Neural cell (in vitro differentiated cells): ENCODE measurements around the gene GPC5. TPM values are rescaled to one million over a fixed set of nuclear protein-coding genes. Genes with fewer than 3 reads are reported as not detected.

Experiments
- H2AFZ ChIP-seq: fragments of 200-600, 300-800 bp; sonication (generic), shearing (Covaris generic); 2 replicates; pipeline ENCODE4 v1.6.0; 2014; ENCODE audit warnings: low read depth, mild to moderate bottlenecking, antibody characterized with exemption, low read length, moderate library complexity
- H3F3A ChIP-seq: fragments of 200-600 bp; shearing (Covaris generic); 2 replicates; pipeline ENCODE4 v1.6.1; 2016; ENCODE audit warnings: mild to moderate bottlenecking, moderate library complexity, mixed read lengths, antibody characterized with exemption, low read length; ENCODE audit not compliant: insufficient read depth, poor library complexity, severe bottlenecking
- H3K27ac ChIP-seq: fragments of 200-600, 300-800 bp; sonication (generic), shearing (Covaris generic); 2 replicates; pipeline ENCODE4 v1.5.1; 2014; ENCODE audit warnings: mild to moderate bottlenecking, low read length, moderate library complexity
- H3K27me3 ChIP-seq: fragments of 300-800, 200-600 bp; sonication (generic), shearing (Covaris generic); 2 replicates; pipeline ENCODE4 v1.6.0; 2014; ENCODE audit warnings: mild to moderate bottlenecking, low read depth, low read length, moderate library complexity; ENCODE audit not compliant: insufficient read depth
- H3K36me3 ChIP-seq: fragments of 300-800, 200-600 bp; sonication (generic), shearing (Covaris generic); 2 replicates; pipeline ENCODE4 v1.5.1; 2014; ENCODE audit warnings: mild to moderate bottlenecking, antibody characterized with exemption, low read length, moderate library complexity; ENCODE audit not compliant: insufficient read depth
- H3K4me2 ChIP-seq: fragments of 300-800, 200-600 bp; sonication (generic), shearing (Covaris generic); 2 replicates; pipeline ENCODE4 v1.6.0; 2014; ENCODE audit warnings: mild to moderate bottlenecking, low read length
- H3K4me3 ChIP-seq: fragments of 300-800, 200-600 bp; sonication (generic), shearing (Covaris generic); 2 replicates; pipeline ENCODE4 v1.5.1; 2014; ENCODE audit warnings: mild to moderate bottlenecking, low read length, moderate library complexity
- H3K79me2 ChIP-seq: fragments of 200-600 bp; shearing (Covaris generic); replicated peaks from 2 replicates; pipeline ENCODE4 v1.6.0; 2014; ENCODE audit warnings: mild to moderate bottlenecking, low read length, moderate library complexity; ENCODE audit not compliant: insufficient read depth
- H3K9ac ChIP-seq: fragments of 300-800, 200-600 bp; sonication (generic), shearing (Covaris generic); 2 replicates; pipeline ENCODE4 v1.6.1; 2016; ENCODE audit warnings: mild to moderate bottlenecking, low read length, mixed read lengths
- H3K9me2 ChIP-seq: fragments of 200-600 bp; shearing (Covaris generic); 2 replicates; pipeline ENCODE4 v1.6.1; 2016; ENCODE audit warnings: mild to moderate bottlenecking, low read length, mixed read lengths; ENCODE audit not compliant: insufficient read depth
- H3K9me3 ChIP-seq: fragments of 200-600, 300-800 bp; sonication (generic), shearing (Covaris generic); 2 replicates; pipeline ENCODE4 v1.6.1; 2016; ENCODE audit warnings: mild to moderate bottlenecking, mixed run types, low read length, moderate library complexity, mixed read lengths
- H4K20me1 ChIP-seq: fragments of 200-600 bp; shearing (Covaris generic); 2 replicates; pipeline ENCODE4 v1.6.1; 2016; ENCODE audit warnings: mild to moderate bottlenecking, mixed run types; ENCODE audit not compliant: insufficient read depth
- EP300 ChIP-seq: fragments of 450-650 bp; conservative IDR thresholded peaks from 2 replicates; pipeline ENCODE4 v1.6.1; 2014; ENCODE audit warnings: antibody characterized with exemption, mild to moderate bottlenecking, moderate library complexity; ENCODE audit not compliant: poor library complexity, severe bottlenecking
- EZH2 ChIP-seq: fragments of 200-600, 300-800 bp; shearing (Covaris generic), sonication (generic); IDR thresholded peaks from 2 replicates; pipeline ENCODE4 v1.6.1; 2014; ENCODE audit warnings: antibody characterized with exemption, low read length, borderline replicate concordance, mild to moderate bottlenecking; ENCODE audit not compliant: insufficient read depth, poor library complexity, severe bottlenecking
- MXI1 ChIP-seq: fragments of 450-650 bp; conservative IDR thresholded peaks from 2 replicates; pipeline ENCODE4 v1.6.1; 2014; ENCODE audit warnings: antibody characterized with exemption, mild to moderate bottlenecking; ENCODE audit not compliant: poor library complexity, severe bottlenecking
- POLR2AphosphoS5 ChIP-seq: IDR thresholded peaks from 2 replicates; pipeline ENCODE4 v1.6.1; 2012
- RAD21 ChIP-seq: fragments of 450-650 bp; conservative IDR thresholded peaks from 2 replicates; pipeline ENCODE4 v1.6.1; 2014; ENCODE audit warnings: antibody characterized with exemption, mild to moderate bottlenecking, moderate library complexity
- SMC3 ChIP-seq: fragments of 450-650 bp; conservative IDR thresholded peaks from 2 replicates; pipeline ENCODE4 v1.6.1; 2014; ENCODE audit warnings: antibody characterized with exemption, mild to moderate bottlenecking, moderate library complexity; ENCODE audit not compliant: poor library complexity
- TAF1 ChIP-seq: IDR thresholded peaks from 2 replicates; pipeline ENCODE4 v1.6.1; 2012; ENCODE audit warnings: low read depth
- polyA plus RNA-seq: library from polyadenylated mRNA; depleted of rRNA; stranded (reverse); fragments of >200 nt; gene quantifications from 2 replicates; pipeline ENCODE4 v1.2.3, GENCODE V29; 2014
- TF ChIP-seq, protein P1 (sequence below): fragments of 450-650 bp; IDR thresholded peaks from 2 replicates; pipeline ENCODE4 v1.5.1; 2014; ENCODE audit warnings: antibody characterized with exemption, mild to moderate bottlenecking, moderate library complexity; ENCODE audit not compliant: poor library complexity, severe bottlenecking
- TF ChIP-seq, protein P2 (sequence below): IDR thresholded peaks from 2 replicates; pipeline ENCODE4 v1.6.1; 2012; ENCODE audit warnings: borderline replicate concordance

Gene GPC5
- polyA plus RNA-seq, 1 donor from 2014 or later: 5.0 TPM

DNA sequence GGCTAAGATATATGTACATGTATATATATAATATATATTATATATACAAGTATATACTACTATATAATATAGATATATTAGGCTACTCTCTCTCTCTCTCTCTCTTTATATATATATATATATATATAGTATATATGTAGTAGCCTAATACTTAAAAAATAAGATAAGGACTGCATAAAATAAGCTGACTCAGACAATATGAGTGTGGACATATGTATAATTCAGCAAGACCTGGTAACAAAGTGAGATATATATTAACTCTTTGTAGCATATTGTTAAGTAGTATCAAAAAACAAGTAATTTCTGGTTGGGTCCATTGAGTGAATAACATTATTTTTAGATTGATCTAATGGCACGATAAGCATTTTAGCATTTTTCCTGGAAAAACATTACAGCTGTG is 509.0 kb downstream of the GPC5 start:
- H3K4me2 ChIP-seq: no peak overlapping the region
- no peaks in the 10 kb centered on the region for H3K36me3 ChIP-seq
- H3K27me3 ChIP-seq: no peaks in the 10 kb centered on the region
- no peaks in the 10 kb centered on the region for H4K20me1 ChIP-seq
- no peaks in the 10 kb centered on the region for H3K9me3 ChIP-seq
- no peak overlapping the region for H2AFZ ChIP-seq
- no peaks in the 10 kb centered on the region for H3K79me2 ChIP-seq
- no peaks in the 10 kb centered on the region for H3K9me2 ChIP-seq
- no peak overlapping the region for H3K9ac ChIP-seq
- TF ChIP-seq, protein P1, sequence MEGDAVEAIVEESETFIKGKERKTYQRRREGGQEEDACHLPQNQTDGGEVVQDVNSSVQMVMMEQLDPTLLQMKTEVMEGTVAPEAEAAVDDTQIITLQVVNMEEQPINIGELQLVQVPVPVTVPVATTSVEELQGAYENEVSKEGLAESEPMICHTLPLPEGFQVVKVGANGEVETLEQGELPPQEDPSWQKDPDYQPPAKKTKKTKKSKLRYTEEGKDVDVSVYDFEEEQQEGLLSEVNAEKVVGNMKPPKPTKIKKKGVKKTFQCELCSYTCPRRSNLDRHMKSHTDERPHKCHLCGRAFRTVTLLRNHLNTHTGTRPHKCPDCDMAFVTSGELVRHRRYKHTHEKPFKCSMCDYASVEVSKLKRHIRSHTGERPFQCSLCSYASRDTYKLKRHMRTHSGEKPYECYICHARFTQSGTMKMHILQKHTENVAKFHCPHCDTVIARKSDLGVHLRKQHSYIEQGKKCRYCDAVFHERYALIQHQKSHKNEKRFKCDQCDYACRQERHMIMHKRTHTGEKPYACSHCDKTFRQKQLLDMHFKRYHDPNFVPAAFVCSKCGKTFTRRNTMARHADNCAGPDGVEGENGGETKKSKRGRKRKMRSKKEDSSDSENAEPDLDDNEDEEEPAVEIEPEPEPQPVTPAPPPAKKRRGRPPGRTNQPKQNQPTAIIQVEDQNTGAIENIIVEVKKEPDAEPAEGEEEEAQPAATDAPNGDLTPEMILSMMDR: no peak
- TF ChIP-seq EP300 (no peak), SMC3 (no peak), TAF1 (no peak), EZH2 (no peak), MXI1 (no peak), RAD21 (no peak), POLR2AphosphoS5 (no peak)
- TF ChIP-seq, protein P2, sequence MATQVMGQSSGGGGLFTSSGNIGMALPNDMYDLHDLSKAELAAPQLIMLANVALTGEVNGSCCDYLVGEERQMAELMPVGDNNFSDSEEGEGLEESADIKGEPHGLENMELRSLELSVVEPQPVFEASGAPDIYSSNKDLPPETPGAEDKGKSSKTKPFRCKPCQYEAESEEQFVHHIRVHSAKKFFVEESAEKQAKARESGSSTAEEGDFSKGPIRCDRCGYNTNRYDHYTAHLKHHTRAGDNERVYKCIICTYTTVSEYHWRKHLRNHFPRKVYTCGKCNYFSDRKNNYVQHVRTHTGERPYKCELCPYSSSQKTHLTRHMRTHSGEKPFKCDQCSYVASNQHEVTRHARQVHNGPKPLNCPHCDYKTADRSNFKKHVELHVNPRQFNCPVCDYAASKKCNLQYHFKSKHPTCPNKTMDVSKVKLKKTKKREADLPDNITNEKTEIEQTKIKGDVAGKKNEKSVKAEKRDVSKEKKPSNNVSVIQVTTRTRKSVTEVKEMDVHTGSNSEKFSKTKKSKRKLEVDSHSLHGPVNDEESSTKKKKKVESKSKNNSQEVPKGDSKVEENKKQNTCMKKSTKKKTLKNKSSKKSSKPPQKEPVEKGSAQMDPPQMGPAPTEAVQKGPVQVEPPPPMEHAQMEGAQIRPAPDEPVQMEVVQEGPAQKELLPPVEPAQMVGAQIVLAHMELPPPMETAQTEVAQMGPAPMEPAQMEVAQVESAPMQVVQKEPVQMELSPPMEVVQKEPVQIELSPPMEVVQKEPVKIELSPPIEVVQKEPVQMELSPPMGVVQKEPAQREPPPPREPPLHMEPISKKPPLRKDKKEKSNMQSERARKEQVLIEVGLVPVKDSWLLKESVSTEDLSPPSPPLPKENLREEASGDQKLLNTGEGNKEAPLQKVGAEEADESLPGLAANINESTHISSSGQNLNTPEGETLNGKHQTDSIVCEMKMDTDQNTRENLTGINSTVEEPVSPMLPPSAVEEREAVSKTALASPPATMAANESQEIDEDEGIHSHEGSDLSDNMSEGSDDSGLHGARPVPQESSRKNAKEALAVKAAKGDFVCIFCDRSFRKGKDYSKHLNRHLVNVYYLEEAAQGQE: no peak
- H3K4me3 ChIP-seq: no peak overlapping the region
- H3F3A ChIP-seq: no peaks in the 10 kb centered on the region
- no peak overlapping the region for H3K27ac ChIP-seq

DNA sequence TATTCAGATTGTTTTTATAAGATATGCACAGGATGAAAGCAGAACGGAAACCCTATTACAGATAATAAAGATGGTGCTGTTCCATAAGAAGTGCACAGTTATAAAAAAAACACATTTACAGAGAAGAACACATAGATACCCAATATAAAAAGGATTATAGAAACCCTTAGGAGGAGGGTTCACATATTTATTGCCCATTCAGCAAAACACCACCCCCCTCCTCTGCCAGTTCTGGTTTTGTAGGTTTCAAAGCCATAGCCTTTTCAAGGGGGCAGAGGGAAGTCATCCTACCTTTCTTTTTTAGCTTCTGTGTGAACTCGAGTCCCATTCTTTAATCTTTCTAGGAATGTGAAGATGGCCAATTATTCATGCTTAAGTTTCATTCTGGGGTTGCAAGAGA is 511.2 kb downstream of the GPC5 start:
- Histone ChIP-seq H4K20me1 (no peaks in the 10 kb centered on the region), H3K4me3 (no peak overlapping the region), H3K9me3 (no peaks in the 10 kb centered on the region), H2AFZ (no peak overlapping the region), H3K4me2 (no peak overlapping the region), H3K9ac (no peak overlapping the region), H3K36me3 (no peaks in the 10 kb centered on the region), H3K9me2 (no peaks in the 10 kb centered on the region), H3K27ac (no peak overlapping the region), H3K27me3 (no peaks in the 10 kb centered on the region), H3K79me2 (no peaks in the 10 kb centered on the region), H3F3A (no peaks in the 10 kb centered on the region)
- TF ChIP-seq SMC3: no peak
- TF ChIP-seq, protein P1: no peak
- no peak for TF ChIP-seq EZH2
- TF ChIP-seq, protein P2: no peak
